Thyroid gland (tissue), 4 donors: Measurements from ENCODE around the gene DHX15. TPM values are rescaled to one million over a fixed set of nuclear protein-coding genes. Genes with fewer than 3 reads are reported as not detected.

Source experiments
- DNase-seq, 2 donors: peaks; one replicate each; pipeline ENCODE4 v3.0.0-alpha.2; 2019
- H3K27ac ChIP-seq, 3 donors: fragments of 200-600 bp; sonication (generic); 1 replicate in 2 of 3; 2 replicates in 1 of 3; pipeline ENCODE4 v1.5.1; 2016 to 2019; ENCODE audit warnings: mild to moderate bottlenecking in 1 of 3, moderate library complexity in 1 of 3
- H3K27me3 ChIP-seq: fragments of 200-600 bp; sonication (generic); one replicate; pipeline ENCODE4 v1.5.1; 2019
- H3K36me3 ChIP-seq, 2 donors: fragments of 200-600 bp; sonication (generic); one replicate each; pipeline ENCODE4 v1.5.1; 2016 to 2019
- H3K4me1 ChIP-seq, 2 donors: fragments of 200-600 bp; sonication (generic); one replicate each; pipeline ENCODE4 v1.5.1; 2017 to 2019
- H3K4me3 ChIP-seq, 3 donors: fragments of 200-600 bp; sonication (generic); replicated peaks in 1 of 3; 1 replicate in 2 of 3; 2 replicates in 1 of 3; pipeline ENCODE4 v1.5.1; 2016; ENCODE audit warnings: mild to moderate bottlenecking in 1 of 3
- H3K9me3 ChIP-seq: fragments of 200-600 bp; sonication (generic); one replicate; pipeline ENCODE4 v1.5.1; 2017
- CTCF ChIP-seq, 6 experiments: fragments of 200-600 bp in 3 of 6; fragments of 450-650 bp in 3 of 6; sonication (generic) in 3 of 6; IDR thresholded peaks; one replicate each; pipeline ENCODE4 v1.5.1; 2016 to 2019; ENCODE audit warnings: antibody characterized with exemption in 6 of 6, mild to moderate bottlenecking in 2 of 6, inconsistent platforms in 1 of 6, moderate library complexity in 1 of 6
- POLR2A ChIP-seq, 2 donors: fragments of 450-650 bp; IDR thresholded peaks; one replicate each; pipeline ENCODE4 v1.6.1; 2017; ENCODE audit warnings: antibody characterized with exemption in 2 of 2, mild to moderate bottlenecking in 2 of 2, moderate library complexity in 1 of 2
- WGBS, 2 donors: methylation state at CpG; one replicate each; pipeline ENCODE4 v1.1.5; 2017; 5-methylcytosine and 5-hydroxymethylcytosine counted together
- intact Hi-C: fragments of 100-400 bp; cut with DNase I; formaldehyde crosslinking; loops from one replicate; pipeline ENCODE4 v1.15.1; 2023
- total RNA-seq, 4 donors: library from RNA; depleted of rRNA; stranded (reverse); fragments of >200 nt; gene quantifications; one replicate each; pipeline ENCODE4 v1.2.3, GENCODE V29; 2016

Gene DHX15
- total RNA-seq, 4 donors from 2014 or later = 139 to 199 (median 150) TPM

GRCh38 chr4:24607334-24607733 is 23.0 kb upstream of the DHX15 start:
- no peaks in the 10 kb centered on the region for H3K4me1 ChIP-seq
- TF ChIP-seq POLR2A (IDR thresholded peaks at IDR 0.05) (no peak), CTCF (IDR thresholded peaks at IDR 0.05) (no peak)
- intact Hi-C loops = no loop called here

GRCh38 chr4:24605216-24605615 is 20.9 kb upstream of the DHX15 start:
- Histone ChIP-seq H3K27me3 (no peaks in the 10 kb centered on the region), H3K9me3 (no peaks in the 10 kb centered on the region), H3K4me3 (no peak overlapping the region), H3K36me3 (no peaks in the 10 kb centered on the region), H3K27ac (no peak overlapping the region), H3K4me1 (no peaks in the 10 kb centered on the region)
- TF ChIP-seq CTCF (IDR thresholded peaks at IDR 0.05) = no peak
- TF ChIP-seq POLR2A (IDR thresholded peaks at IDR 0.05) = no peak
- intact Hi-C loops = no loop called here
- no peak for DNase-seq

More at GRCh38 chr4:24607334-24607733, 23.0 kb upstream of the DHX15 start:
- no peak for DNase-seq
- Histone ChIP-seq H3K27ac (no peak overlapping the region), H3K9me3 (no peaks in the 10 kb centered on the region), H3K36me3 (no peaks in the 10 kb centered on the region), H3K4me3 (no peak overlapping the region), H3K27me3 (no peaks in the 10 kb centered on the region)

- no peaks in the 10 kb centered on the region for H3K36me3 ChIP-seq
- intact Hi-C loops = no loop called here
- DNase-seq = no peak
- no peaks in the 10 kb centered on the region for H3K9me3 ChIP-seq
- no peak overlapping the region for H3K4me3 ChIP-seq
- TF ChIP-seq POLR2A (IDR thresholded peaks at IDR 0.05) (no peak), CTCF (IDR thresholded peaks at IDR 0.05) (no peak)
- H3K4me1 ChIP-seq = no peaks in the 10 kb centered on the region
- no peak overlapping the region for H3K27ac ChIP-seq
- no peaks in the 10 kb centered on the region for H3K27me3 ChIP-seq
- 77 to 86% methylated on average over 4 of the region's 4 CpGs for WGBS, 2 donors
Observed at GRCh38 chr4:24604558-24605214, 20.3 kb upstream of the DHX15 start.

- 44 to 53% methylated on average over 6 of the region's 6 CpGs for WGBS, 2 donors
- TF ChIP-seq POLR2A (IDR thresholded peaks at IDR 0.05) = no peak
- TF ChIP-seq CTCF (IDR thresholded peaks at IDR 0.05) = no peak
- no peaks in the 10 kb centered on the region for H3K27me3 ChIP-seq
- peak overlapping the region in 1 of 3 donors; percentile 20 for H3K27ac ChIP-seq
- peak; percentile 69 to 82 for DNase-seq
- H3K36me3 ChIP-seq = no peaks in the 10 kb centered on the region
- no peaks in the 10 kb centered on the region for H3K4me1 ChIP-seq
- H3K9me3 ChIP-seq = no peaks in the 10 kb centered on the region
- intact Hi-C loops = no loop called here
- H3K4me3 ChIP-seq = no peak overlapping the region
Observed at GRCh38 chr4:24603343-24603742, 19.0 kb upstream of the DHX15 start.

GRCh38 chr4:24601121-24601520 is 16.8 kb upstream of the DHX15 start:
- Histone ChIP-seq H3K4me1 (no peaks in the 10 kb centered on the region), H3K27me3 (no peaks in the 10 kb centered on the region), H3K9me3 (no peaks in the 10 kb centered on the region), H3K4me3 (no peak overlapping the region), H3K27ac (no peak overlapping the region), H3K36me3 (no peaks in the 10 kb centered on the region)
- intact Hi-C loops = no loop called here
- 75 to 89% methylated on average over 1 of the region's 1 CpG for WGBS, 2 donors
- TF ChIP-seq CTCF (IDR thresholded peaks at IDR 0.05) (no peak), POLR2A (IDR thresholded peaks at IDR 0.05) (no peak)
- no peak for DNase-seq
